ENCODE measurements around the gene DCHS2. TPM values are rescaled to one million over a fixed set of nuclear protein-coding genes. Genes with fewer than 3 reads are reported as not detected.

DCHS2 gene
- total RNA-seq, 4 donors from 2014 or later, result under 0.01 TPM; not detected in 3

DNA sequence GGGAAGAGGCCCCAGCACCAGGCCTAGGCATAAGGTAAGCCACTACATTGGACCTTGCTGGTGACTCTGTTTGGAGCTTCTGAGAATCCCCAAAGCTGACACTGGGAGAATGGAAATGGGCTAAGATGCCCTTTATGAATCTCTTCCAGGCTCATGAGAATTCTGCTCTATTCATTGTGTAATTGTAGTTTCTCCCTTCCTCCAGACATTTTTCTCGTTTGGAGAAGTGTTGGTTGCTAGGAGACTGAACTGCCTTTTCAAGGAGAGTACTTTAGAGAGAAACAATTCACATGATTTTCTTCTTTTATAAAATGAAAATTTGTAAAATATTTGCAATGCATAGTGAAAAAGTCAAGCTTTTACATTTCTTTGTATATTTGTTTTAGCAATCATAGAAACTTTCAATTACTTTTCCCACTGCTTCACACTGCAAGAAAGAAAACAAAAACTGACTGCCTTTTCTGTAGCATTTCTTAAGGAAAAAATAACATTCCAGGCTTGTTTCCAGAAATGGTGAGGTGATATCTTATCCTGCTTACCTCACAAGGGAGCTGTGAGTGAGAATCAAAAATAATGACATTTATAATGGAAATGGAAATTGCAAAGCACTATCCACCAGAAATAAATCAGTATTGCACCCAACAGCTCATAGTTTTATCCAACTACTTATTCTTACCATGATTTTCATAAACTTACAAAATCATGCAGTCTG, 24.9 kb upstream of the DCHS2 start:
- Histone ChIP-seq H3K9me3 (no peaks in the 10 kb centered on the region), H3K4me1 (peaks cover 0 to 22% (median 4%) of the 10 kb centered on the region in 4 donors), H3K36me3 (no peaks in the 10 kb centered on the region), H3K4me3 (no peak overlapping the region), H3K27ac (peak overlapping the region in 1 of 4 donors; percentile 30), H3K27me3 (no peaks in the 10 kb centered on the region)
- DNase-seq (ENCODE audit: low spot score in 2 of 2), result no peak
- TF ChIP-seq, protein P1, sequence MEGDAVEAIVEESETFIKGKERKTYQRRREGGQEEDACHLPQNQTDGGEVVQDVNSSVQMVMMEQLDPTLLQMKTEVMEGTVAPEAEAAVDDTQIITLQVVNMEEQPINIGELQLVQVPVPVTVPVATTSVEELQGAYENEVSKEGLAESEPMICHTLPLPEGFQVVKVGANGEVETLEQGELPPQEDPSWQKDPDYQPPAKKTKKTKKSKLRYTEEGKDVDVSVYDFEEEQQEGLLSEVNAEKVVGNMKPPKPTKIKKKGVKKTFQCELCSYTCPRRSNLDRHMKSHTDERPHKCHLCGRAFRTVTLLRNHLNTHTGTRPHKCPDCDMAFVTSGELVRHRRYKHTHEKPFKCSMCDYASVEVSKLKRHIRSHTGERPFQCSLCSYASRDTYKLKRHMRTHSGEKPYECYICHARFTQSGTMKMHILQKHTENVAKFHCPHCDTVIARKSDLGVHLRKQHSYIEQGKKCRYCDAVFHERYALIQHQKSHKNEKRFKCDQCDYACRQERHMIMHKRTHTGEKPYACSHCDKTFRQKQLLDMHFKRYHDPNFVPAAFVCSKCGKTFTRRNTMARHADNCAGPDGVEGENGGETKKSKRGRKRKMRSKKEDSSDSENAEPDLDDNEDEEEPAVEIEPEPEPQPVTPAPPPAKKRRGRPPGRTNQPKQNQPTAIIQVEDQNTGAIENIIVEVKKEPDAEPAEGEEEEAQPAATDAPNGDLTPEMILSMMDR (IDR thresholded peaks at IDR 0.05), result no peak
- WGBS, 2 donors, result 3 to 10% methylated on average over 1 of the region's 1 CpG

DNA sequence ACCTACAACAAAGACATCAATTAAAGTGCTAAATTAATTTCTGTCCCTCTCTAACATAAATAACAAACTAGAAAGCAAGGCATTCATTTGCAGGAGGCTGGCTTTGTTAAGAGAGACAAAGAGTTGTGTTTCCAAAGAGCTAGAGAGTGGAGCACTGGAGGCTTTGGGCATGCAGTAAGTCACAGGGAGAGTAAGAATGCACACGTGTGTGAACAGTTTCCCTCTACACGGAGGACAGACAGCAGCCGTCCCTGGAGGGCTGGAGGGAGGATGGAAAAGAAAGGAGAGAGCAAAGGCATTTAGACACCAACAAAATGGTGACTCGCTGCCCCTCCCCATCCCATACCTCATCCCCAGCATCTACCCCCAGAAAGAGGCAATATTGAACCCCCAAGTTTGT, 20.4 kb upstream of the DCHS2 start:
- DNase-seq (ENCODE audit: low spot score in 2 of 2), result no peak
- WGBS, 2 donors, result 50 to 54% methylated on average over 4 of the region's 4 CpGs
- Histone ChIP-seq H3K27ac (no peak overlapping the region), H3K27me3 (no peaks in the 10 kb centered on the region), H3K4me3 (no peak overlapping the region), H3K36me3 (no peaks in the 10 kb centered on the region), H3K9me3 (no peaks in the 10 kb centered on the region), H3K4me1 (peaks cover 0 to 10% (median 4%) of the 10 kb centered on the region in 4 donors)
- TF ChIP-seq POLR2A (IDR thresholded peaks at IDR 0.05), result no peak
- TF ChIP-seq EP300 (IDR thresholded peaks at IDR 0.05), result no peak
- TF ChIP-seq, protein P1 (IDR thresholded peaks at IDR 0.05), result no peak

DNA sequence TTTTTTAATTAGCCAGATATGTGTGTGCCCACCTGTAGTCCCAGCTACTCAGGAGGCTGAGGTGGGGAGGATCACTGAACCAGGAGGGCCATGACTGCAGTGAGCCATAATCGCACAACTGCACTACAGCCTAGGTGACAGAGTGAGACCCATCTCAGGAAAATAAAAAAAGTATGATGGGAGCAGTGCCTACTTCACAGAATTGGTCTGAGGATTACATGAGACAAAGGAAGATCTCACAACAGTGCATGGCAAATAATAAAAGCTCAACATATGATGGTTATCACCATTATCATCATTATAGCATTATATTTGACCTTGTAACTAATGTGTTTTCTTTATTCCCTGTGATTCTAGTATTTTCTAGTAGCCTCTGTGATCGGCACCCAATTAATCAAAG, 19.9 kb upstream of the DCHS2 start:
- 57 to 76% methylated on average over 2 of the region's 2 CpGs for WGBS, 2 donors
- peaks cover 0 to 7% (median 3%) of the 10 kb centered on the region in 4 donors for H3K4me1 ChIP-seq
- H3K36me3 ChIP-seq, result no peaks in the 10 kb centered on the region
- H3K27ac ChIP-seq, result no peak overlapping the region
- no peaks in the 10 kb centered on the region for H3K9me3 ChIP-seq
- TF ChIP-seq, protein P1 (IDR thresholded peaks at IDR 0.05), result no peak
- TF ChIP-seq EP300 (IDR thresholded peaks at IDR 0.05), result no peak
- TF ChIP-seq POLR2A (IDR thresholded peaks at IDR 0.05), result no peak
- no peak for DNase-seq (ENCODE audit: low spot score in 2 of 2)
- H3K4me3 ChIP-seq, result no peak overlapping the region
- no peaks in the 10 kb centered on the region for H3K27me3 ChIP-seq

DNA sequence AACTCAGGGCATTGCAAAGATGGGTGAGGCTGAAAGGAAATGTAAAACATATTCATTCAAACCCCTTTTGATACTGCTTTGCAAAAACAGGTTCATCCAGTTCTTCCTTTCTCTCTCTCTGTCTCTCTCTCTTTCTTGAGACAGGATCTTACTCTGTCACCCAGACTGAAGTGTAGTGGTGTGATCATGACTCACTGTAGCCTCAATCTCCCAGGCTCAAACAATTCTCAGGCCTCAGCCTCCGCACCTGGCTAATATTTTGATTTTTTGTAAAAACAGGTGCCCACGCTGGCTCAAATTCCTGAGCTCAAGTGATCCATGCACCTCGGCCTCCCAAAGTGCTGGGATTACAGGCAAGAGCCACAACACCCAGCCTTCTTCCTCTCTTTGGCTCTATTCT, 15.6 kb upstream of the DCHS2 start:
- H3K27ac ChIP-seq, result no peak overlapping the region
- no peak for DNase-seq (ENCODE audit: low spot score in 2 of 2)
- 85 to 93% methylated on average over 3 of the region's 3 CpGs for WGBS, 2 donors

DNA sequence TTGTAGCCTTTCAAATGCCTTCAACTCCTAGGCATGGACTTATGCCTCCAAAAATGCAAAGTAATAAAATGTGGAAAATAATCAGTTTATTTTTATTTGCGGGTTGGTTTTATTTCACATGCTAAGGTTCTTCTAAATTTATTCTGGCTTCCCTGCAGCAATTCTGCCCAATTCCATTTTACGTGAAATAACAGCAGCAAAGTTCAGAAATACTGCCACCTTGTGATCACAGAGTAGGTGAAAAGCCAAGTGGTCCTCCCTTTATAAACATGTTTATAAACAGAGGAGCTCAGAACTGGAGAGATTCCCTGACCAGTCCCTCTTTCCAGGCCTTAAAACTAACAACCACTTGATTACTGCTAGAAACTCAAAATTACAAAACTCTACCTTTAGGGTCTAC, 14.7 kb upstream of the DCHS2 start:
- TF ChIP-seq, protein P1 (IDR thresholded peaks at IDR 0.05), result peak; percentile 14 to 44 (median 33)
- TF ChIP-seq EP300 (IDR thresholded peaks at IDR 0.05), result no peak
- Histone ChIP-seq H3K36me3 (no peaks in the 10 kb centered on the region), H3K4me1 (no peaks in the 10 kb centered on the region), H3K9me3 (no peaks in the 10 kb centered on the region), H3K27me3 (no peaks in the 10 kb centered on the region), H3K4me3 (no peak overlapping the region), H3K27ac (no peak overlapping the region)
- DNase-seq (ENCODE audit: low spot score in 2 of 2), result peak in 1 of 2 donors; percentile 20
- 5 to 19% methylated on average over 2 of the region's 2 CpGs for WGBS, 2 donors

More for the DNA sequence above, 15.6 kb upstream of the DCHS2 start:
- H3K9me3 ChIP-seq, result no peaks in the 10 kb centered on the region
- no peaks in the 10 kb centered on the region for H3K36me3 ChIP-seq
- no peaks in the 10 kb centered on the region for H3K27me3 ChIP-seq
- H3K4me3 ChIP-seq, result no peak overlapping the region
- no peaks in the 10 kb centered on the region for H3K4me1 ChIP-seq
- TF ChIP-seq, protein P1 (IDR thresholded peaks at IDR 0.05), result no peak
- TF ChIP-seq POLR2A (IDR thresholded peaks at IDR 0.05) (no peak), EP300 (IDR thresholded peaks at IDR 0.05) (no peak)

All from tibial nerve (tissue), 4 donors.